ENCODE measurements around the gene HEXIM1. TPM values are rescaled to one million over a fixed set of nuclear protein-coding genes. Genes with fewer than 3 reads are reported as not detected.

HEXIM1 gene
- total RNA-seq, 4 donors from 2014 or later = 26.3 to 79.6 (median 36.9) TPM

DNA sequence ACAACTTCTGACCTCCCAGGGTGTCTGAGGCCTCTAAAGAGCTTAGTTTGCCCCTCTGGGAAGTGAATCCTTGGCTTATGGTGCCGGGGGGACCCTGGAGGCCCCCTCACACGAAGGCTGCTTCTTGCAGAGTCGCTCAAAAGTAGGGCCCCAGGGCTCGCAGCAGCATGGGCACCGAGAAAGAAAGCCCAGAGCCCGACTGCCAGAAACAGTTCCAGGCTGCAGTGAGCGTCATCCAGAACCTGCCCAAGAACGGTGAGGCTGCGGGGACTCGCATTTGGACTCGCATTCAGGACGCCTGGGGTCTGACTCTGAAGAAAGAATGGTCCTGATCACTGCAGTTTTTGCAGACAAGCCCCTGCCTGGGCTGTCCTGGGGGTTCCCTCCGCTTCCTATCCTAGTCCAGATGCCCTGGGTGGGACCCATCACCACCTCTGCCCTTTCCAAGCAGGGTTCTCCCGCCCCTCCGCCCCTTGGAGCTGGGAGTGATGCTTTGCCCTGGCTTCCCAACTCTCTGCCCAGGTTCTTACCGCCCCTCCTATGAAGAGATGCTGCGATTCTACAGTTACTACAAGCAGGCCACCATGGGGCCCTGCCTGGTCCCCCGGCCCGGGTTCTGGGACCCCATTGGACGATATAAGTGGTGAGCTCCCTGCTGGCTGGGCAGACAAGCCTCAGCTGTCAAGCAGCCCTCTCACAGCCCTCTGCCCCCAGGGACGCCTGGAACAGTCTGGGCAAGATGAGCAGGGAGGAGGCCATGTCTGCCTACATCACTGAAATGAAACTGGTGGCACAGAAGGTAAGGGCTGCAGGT is 12.1 kb upstream of the HEXIM1 start:
- Histone ChIP-seq H3K9me3 (no peaks in the 10 kb centered on the region), H3K27ac (peak overlapping the region; percentile 79 to 89 (median 80))
- in situ Hi-C loops (cut with MboI; ENCODE audit: low sequenced_read_pairs in 4 of 4) = loop anchor here in 3 of 4 donors (5.0 to 25.0 kb wide), 4 partner anchors 59 to 224 kb away; partner anchors contain the start of gene GFAP (in 2 of the 3)

DNA sequence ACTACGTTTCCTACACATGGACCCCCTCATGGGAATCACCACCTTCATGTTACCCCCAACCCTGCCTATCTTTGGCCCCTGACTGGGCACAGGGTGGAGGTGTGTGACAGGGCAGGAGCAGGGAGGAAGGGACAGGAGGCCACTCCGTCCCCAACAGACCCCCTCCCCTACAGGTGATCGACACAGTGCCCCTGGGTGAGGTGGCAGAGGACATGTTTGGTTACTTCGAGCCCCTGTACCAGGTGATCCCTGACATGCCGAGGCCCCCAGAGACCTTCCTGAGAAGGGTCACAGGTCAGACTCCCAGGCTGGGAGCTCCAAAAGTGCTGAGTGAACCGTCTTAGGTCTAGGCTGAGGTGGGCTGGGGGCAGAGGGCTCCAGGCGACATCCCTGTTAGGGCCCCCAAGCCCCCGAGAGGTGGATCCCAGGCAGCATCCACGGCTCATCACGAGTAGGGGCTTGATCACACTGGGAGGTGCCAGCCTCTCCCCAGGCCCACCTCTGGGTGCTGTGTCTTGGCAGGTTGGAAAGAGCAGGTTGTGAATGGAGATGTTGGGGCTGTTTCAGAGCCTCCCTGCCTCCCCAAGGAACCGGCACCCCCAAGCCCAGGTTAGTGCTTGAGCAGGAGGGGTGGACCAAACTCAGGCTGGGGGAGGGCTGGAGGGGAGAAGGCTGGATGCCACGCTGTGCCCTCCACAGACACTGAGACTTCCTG is 11.3 kb upstream of the HEXIM1 start:
- no peak for DNase-seq
- intact Hi-C loops (cut with DNase I; ENCODE audit: low total_unique reads) (no loop called here), in situ Hi-C loops (cut with MboI; ENCODE audit: low sequenced_read_pairs in 4 of 4) (loop anchor here in 3 of 4 donors (5.0 to 25.0 kb wide), 4 partner anchors 58 to 225 kb away; partner anchors contain the start of gene GFAP (in 2 of the 3))
- no peaks in the 10 kb centered on the region for H3K36me3 ChIP-seq
- no peaks in the 10 kb centered on the region for H3K27me3 ChIP-seq
- no peak overlapping the region for H3K4me3 ChIP-seq
- no peak for ATAC-seq
- peaks cover 11 to 15% of the 10 kb centered on the region in 2 donors for H3K4me1 ChIP-seq
- no peaks in the 10 kb centered on the region for H3K9me3 ChIP-seq
- H3K27ac ChIP-seq = no peak overlapping the region
- TF ChIP-seq, protein P1, sequence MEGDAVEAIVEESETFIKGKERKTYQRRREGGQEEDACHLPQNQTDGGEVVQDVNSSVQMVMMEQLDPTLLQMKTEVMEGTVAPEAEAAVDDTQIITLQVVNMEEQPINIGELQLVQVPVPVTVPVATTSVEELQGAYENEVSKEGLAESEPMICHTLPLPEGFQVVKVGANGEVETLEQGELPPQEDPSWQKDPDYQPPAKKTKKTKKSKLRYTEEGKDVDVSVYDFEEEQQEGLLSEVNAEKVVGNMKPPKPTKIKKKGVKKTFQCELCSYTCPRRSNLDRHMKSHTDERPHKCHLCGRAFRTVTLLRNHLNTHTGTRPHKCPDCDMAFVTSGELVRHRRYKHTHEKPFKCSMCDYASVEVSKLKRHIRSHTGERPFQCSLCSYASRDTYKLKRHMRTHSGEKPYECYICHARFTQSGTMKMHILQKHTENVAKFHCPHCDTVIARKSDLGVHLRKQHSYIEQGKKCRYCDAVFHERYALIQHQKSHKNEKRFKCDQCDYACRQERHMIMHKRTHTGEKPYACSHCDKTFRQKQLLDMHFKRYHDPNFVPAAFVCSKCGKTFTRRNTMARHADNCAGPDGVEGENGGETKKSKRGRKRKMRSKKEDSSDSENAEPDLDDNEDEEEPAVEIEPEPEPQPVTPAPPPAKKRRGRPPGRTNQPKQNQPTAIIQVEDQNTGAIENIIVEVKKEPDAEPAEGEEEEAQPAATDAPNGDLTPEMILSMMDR (IDR thresholded peaks at IDR 0.05 in 4 of 5, conservative IDR thresholded peaks at IDR 0.05 in 1 of 5) = no peak
- TF ChIP-seq POLR2A (IDR thresholded peaks at IDR 0.05) = no peak

More for the DNA sequence above, 12.1 kb upstream of the HEXIM1 start:
- no peak for ATAC-seq
- H3K27me3 ChIP-seq = no peaks in the 10 kb centered on the region
- peaks cover 17 to 23% of the 10 kb centered on the region in 2 donors for H3K4me1 ChIP-seq
- H3K36me3 ChIP-seq = no peaks in the 10 kb centered on the region
- DNase-seq = no peak
- peak overlapping the region; percentile 62 to 88 (median 70) for H3K4me3 ChIP-seq
- intact Hi-C loops (cut with DNase I; ENCODE audit: low total_unique reads) = loop anchor here (1.0 to 2.0 kb wide), 5 partner anchors 13 to 216 kb away; partner anchors contain the start of genes HEXIM1 and HEXIM2
- TF ChIP-seq, protein P1 (IDR thresholded peaks at IDR 0.05 in 4 of 5, conservative IDR thresholded peaks at IDR 0.05 in 1 of 5) = no peak
- no peak for TF ChIP-seq POLR2A (IDR thresholded peaks at IDR 0.05)

DNA sequence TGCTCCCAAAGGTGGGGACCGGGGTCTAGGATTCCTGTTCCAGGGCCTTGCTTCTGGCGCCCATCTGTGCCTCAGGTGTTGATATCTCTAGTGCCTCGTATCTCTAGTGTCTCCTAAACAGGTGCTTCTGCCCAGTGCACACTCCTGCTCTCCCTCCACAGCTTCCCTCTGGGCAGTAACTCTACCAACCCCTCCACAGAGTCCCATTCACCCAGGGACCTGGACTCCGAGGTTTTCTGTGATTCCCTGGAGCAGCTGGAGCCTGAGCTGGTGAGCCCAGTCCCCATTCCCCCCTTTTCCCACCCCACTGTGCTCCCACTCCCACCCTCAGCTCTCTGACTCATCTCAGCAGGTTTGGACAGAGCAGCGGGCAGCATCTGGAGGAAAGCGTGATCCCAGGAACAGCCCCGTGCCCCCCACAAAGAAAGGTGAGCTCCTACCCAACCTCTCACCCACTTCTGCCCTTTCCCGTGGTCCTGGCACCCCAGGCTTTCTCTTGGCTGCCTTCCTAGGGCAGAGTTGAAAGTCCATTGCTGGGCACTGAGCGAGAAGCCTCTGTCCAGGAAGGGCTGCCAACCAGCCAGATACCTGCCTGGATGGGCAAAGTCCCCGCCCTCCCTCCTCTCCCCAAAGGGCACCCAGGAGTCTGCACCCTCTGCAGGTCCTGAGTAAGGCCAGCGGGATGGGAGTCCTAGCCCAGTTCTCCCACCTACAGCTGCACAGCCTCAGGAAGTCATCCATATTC is 10.5 kb upstream of the HEXIM1 start:
- no peak for ATAC-seq
- intact Hi-C loops (cut with DNase I; ENCODE audit: low total_unique reads) (no loop called here), in situ Hi-C loops (cut with MboI; ENCODE audit: low sequenced_read_pairs in 4 of 4) (loop anchor here in 3 of 4 donors (5.0 to 25.0 kb wide), 4 partner anchors 57 to 225 kb away; partner anchors contain the start of gene GFAP (in 2 of the 3))
- Histone ChIP-seq H3K27ac (no peak overlapping the region), H3K27me3 (no peaks in the 10 kb centered on the region), H3K9me3 (no peaks in the 10 kb centered on the region), H3K4me1 (peaks cover 11 to 12% of the 10 kb centered on the region in 2 donors), H3K4me3 (no peak overlapping the region), H3K36me3 (no peaks in the 10 kb centered on the region)
- DNase-seq = no peak
- no peak for TF ChIP-seq POLR2A (IDR thresholded peaks at IDR 0.05)
- TF ChIP-seq, protein P1 (IDR thresholded peaks at IDR 0.05 in 4 of 5, conservative IDR thresholded peaks at IDR 0.05 in 1 of 5) = no peak

DNA sequence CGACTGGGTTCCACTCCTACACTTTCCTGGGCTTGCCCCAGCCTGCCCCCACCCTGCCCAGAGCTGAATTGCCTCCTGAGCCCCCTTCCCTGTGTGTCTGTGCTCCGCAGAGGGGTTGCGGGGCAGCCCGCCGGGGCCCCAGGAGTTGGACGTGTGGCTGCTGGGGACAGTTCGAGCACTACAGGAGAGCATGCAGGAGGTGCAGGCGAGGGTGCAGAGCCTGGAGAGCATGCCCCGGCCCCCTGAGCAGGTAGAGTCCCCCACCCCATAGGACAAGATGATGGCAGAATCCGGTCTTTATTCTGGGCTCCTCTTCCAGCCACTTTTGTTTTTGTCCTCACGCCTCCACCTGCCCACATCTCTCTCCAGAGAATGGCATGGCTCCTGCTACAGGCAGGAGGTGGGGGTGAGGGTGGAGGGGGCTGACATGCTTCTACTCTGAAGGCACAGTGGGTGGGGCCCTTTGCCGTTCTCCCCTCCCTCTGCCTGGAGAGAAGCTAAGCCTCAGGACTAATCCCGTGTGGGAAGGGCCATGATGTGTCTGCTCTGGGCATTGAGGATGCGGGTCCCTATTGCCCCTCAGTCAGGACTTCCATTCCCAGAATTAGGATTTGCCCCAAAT is 9.3 kb upstream of the HEXIM1 start:
- no peak for TF ChIP-seq POLR2A (IDR thresholded peaks at IDR 0.05)
- TF ChIP-seq, protein P1 (IDR thresholded peaks at IDR 0.05 in 4 of 5, conservative IDR thresholded peaks at IDR 0.05 in 1 of 5) = no peak
- Histone ChIP-seq H3K4me1 (peaks cover 14 to 16% of the 10 kb centered on the region in 2 donors), H3K27ac (no peak overlapping the region), H3K36me3 (no peaks in the 10 kb centered on the region), H3K27me3 (no peaks in the 10 kb centered on the region), H3K4me3 (no peak overlapping the region), H3K9me3 (no peaks in the 10 kb centered on the region)
- ATAC-seq (no peak), DNase-seq (no peak)
- intact Hi-C loops (cut with DNase I; ENCODE audit: low total_unique reads) = no loop called here
- in situ Hi-C loops (cut with MboI; ENCODE audit: low sequenced_read_pairs in 4 of 4) = loop anchor here in 3 of 4 donors (5.0 to 25.0 kb wide), 4 partner anchors 56 to 227 kb away; partner anchors contain the start of gene GFAP (in 2 of the 3)

Measured in gastrocnemius medialis (tissue), 4 donors.